NB4 (cell line): Measurements from ENCODE around the gene COL9A2.

Experiments used
- CTCF ChIP-seq: IDR thresholded peaks from one replicate; pipeline ENCODE4 v1.5.1; 2012; ENCODE audit warnings: low read depth, low read length
- MYC ChIP-seq: IDR thresholded peaks from 2 replicates; pipeline ENCODE4 v1.6.1; 2011; ENCODE audit warnings: low read depth, low read length
- POLR2A ChIP-seq: IDR thresholded peaks from 2 replicates; pipeline ENCODE4 v1.6.1; 2011; ENCODE audit warnings: mild to moderate bottlenecking; ENCODE audit not compliant: insufficient read length; ENCODE audit errors: extremely low read depth

GRCh38 chr1:40309374-40310128 is 7.5 kb downstream of the COL9A2 start:
- TF ChIP-seq CTCF (no peak), POLR2A (no peak), MYC (no peak)
